Measurements from ENCODE around the gene IGSF3. TPM values are rescaled to one million over a fixed set of nuclear protein-coding genes. Genes with fewer than 3 reads are reported as not detected.
A peak's percentile ranks its signal among the peaks of the same experiment; 100 is the strongest.
"Not testable (repeated sequence)": the region's sequence is repeated elsewhere in the genome, so short reads cannot be mapped to it uniquely, and the experiment has no call there.

Gene IGSF3
- total RNA-seq, 1 donor from 2014 or later = 15.8 TPM

DNA sequence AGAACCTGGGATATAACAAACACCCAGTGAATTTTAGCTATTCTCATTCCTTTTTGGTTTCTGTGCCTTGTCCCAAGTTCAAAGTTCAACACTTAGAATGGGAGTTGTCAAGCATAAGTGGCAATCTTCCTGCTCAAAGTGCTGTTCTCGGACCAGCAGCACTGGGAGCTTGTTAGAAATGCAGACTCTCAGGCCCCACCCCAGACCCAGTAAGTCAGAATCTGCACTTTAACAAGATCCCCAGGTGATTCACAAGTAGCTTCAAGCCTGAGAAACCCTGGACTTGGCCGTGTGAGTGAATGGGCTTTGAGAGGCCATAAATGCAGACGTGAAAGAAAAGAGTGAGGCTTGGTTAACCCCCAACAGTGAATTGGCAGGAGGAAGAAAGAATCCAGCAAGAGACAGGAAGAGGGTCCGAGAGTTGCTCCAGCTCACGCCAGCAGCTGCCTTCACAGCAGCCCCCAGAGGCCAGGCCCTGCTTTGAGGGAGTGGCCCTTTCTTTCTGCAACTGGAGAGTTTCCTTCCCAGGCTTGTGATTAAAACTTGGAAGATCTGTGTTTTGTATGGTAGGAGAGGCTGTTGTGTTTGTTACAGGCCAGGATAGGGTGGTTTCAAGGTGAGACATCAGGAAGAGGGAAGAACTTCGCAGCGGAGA, 75.5 kb downstream of the IGSF3 start:
- DNase-seq (ENCODE audit: missing footprints); intact Hi-C loops (cut with DNase I); ATAC-seq: not testable (repeated sequence)

DNA sequence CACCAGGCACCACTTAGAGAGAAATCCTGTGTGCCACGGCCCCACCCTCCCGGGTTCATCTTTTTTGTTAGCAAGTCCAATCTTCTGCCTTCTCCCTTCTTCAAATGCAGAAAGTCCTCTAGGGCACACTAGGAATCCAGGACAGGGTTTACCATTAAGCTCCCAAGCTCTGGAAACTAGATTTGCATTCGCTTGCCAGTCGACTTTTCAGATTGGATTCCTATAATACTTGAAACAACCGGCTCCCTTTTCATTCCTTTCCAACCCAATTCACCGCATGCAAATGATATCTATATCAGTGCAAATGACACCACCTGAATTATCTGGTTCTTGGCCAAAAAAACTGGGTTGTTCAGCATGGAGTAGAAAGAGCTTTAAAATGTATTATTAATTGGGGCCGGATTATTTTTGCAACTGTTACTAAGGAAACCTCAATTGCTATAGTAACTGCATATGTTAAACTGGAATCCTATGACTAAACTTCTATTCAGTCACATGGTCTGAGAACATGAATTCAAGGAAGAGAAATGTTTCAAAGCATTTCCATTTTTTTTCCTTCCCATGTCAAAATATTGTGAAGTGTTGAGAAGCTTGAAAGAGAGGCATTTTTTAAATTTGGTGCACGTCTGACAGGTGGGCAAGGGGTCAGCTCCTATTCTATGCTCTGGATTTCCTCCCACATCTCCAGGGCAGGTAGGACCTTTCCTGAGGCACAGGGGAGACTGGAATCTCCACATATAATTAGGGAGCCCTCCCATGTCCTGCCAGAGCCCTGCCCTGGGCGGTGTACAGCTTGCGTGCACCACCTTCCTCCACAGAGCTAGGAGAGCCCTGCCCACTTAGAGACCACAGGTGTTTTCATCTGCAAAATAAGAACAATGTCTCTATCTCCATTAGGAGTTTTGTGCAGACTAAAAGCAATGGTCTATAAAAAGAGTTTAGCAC, 76.3 kb downstream of the IGSF3 start:
- intact Hi-C loops (cut with DNase I); ATAC-seq; DNase-seq (ENCODE audit: missing footprints): not testable (repeated sequence)

DNA sequence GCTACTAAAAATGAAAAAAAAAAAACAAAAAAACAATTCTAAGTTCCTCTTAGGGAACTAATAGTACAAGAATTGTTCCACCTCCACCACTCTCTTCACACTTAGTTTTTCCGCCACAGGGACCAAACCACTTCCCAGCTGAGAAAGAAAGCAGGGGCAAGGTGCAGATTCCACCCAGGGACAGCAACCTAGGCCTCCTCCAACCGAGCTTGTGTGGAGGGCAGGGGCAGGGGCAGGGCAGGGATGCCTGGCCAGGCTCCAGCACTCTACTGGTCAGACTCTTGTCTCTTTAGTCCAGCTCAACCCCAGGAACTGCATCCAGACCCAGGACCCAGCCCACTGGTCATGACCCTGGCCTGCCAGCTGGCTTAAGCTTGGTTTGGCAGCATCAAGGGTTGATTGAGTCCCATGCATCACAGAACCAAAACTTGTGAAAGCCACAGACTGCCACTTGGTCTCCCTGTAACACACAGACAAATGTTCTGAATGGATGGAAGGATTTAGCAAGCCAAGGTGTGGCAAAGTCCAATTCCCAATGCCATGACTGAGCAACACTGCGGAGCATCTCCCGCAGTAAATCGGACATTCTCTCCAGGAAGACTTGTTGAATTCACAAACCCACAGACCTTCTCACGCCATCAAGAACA, 77.1 kb downstream of the IGSF3 start:
- ATAC-seq; intact Hi-C loops (cut with DNase I); DNase-seq (ENCODE audit: missing footprints): not testable (repeated sequence)

- intact Hi-C loops (cut with DNase I); DNase-seq (ENCODE audit: missing footprints); ATAC-seq: not testable (repeated sequence)
Observed at GRCh38 chr1:116589101-116589735, 78.3 kb downstream of the IGSF3 start.

DNA sequence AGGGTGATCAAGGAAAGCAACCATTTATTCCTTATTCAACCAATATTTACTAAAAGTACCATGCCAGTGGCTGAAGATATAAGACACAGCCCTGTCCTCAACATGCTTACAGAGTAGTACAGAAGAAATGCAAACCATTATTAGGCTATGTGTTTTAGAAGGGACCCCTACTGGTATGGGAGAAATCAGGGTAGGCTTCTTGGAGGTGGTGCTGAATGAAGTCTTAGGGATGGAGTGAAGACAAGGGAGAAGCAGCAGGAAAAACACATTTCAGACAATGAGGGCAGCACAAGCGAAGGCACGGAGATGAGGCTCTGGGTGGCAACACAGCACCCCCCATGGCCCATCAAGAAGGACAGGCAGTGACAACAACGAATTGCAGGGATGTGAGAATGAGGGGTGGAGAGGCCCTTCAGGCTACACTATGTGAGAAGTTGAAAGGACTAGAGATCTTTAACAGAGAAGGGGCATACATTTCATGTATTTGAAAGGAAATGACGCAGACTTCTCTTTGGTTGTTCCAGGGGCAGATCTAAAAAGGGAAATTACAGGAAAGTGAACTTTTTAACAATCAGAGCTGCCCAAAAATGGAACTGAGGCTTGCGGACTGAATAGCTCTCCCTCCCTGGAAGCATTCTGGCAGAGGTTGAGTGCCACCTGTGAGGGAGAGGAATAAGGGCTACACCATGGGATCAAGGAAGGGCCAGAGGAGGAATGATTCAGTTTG, 79.9 kb downstream of the IGSF3 start:
- ATAC-seq (no peak), DNase-seq (ENCODE audit: missing footprints) (no peak)
- intact Hi-C loops (cut with DNase I) = no loop called here

GRCh38 chr1:116586741-116587143, 80.8 kb downstream of the IGSF3 start:
- DNase-seq (ENCODE audit: missing footprints) (no peak), ATAC-seq (no peak)
- intact Hi-C loops (cut with DNase I) = no loop called here

- ATAC-seq (no peak), DNase-seq (ENCODE audit: missing footprints) (no peak)
- intact Hi-C loops (cut with DNase I) = no loop called here
Observed at GRCh38 chr1:116585886-116586285, 81.6 kb downstream of the IGSF3 start.

GRCh38 chr1:116581323-116581885, 86.1 kb downstream of the IGSF3 start:
- DNase-seq (ENCODE audit: missing footprints) (no peak), ATAC-seq (no peak)
- intact Hi-C loops (cut with DNase I) = no loop called here

DNA sequence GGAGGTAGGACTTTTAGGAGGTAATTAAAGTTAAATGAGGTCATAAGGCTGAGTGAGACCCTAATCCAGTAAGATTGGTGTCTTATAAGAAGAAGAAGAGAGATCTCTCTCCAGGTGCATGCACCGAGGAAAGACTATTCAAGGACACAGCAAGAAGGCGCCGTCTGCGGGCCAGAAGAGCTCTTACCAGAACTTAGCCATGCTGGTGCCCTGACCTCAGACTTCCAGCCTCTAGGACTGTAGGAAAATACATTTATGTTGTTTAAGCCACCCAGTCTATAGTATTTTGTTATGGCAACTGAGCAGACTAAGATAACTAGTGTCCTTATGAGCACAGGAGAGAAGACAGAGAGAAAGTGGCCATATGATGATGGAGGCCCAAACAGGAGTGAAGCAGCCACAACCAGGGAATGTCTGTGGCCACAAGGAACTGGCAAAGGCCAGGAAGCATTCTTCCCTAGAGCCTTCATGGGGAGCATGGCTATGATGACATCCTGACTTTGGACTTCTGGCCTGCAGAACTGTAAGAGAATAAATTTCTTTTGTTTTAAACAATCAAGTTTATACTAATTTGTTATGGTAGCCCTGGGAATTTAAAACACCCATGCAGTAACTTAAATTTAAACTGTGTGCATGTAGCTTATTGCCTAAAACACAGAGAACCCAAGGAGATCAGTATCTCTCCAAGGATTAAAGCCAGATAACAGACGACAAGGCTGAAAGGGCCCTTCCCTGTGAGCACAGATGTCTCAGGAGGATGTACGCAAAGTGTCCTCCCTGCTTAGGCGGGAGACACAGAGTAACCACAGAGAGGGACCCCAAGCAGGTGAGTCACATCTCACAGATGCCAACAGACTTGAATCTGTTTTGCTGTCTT, 86.8 kb downstream of the IGSF3 start:
- no peak for ATAC-seq
- no peak for DNase-seq (ENCODE audit: missing footprints)
- intact Hi-C loops (cut with DNase I) = no loop called here

GRCh38 chr1:116579259-116579875, 88.2 kb downstream of the IGSF3 start:
- ATAC-seq (peak; percentile 51), DNase-seq (ENCODE audit: missing footprints) (no peak)
- intact Hi-C loops (cut with DNase I) = no loop called here

DNA sequence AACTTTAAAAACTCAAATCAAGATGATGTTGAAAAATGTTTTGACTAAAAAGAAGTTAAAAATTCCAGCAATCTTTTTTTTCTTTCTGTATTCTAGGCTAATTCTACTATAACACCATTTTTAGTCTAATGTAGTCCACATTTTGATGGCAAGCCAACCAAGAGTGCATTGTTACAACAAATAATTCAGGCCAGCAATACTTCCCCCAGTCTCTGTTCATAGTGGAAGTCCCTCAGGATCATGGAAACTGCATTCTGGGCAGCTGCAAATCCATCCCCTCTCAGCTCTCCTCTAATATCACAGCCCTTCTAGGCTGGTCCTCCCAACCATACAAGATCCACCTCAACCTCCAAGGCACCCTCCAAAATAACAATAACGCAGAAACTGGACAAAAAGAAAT, 89.0 kb downstream of the IGSF3 start:
- no peak for ATAC-seq
- no peak for DNase-seq (ENCODE audit: missing footprints)
- intact Hi-C loops (cut with DNase I) = no loop called here

GRCh38 chr1:116577759-116578314, 89.7 kb downstream of the IGSF3 start:
- ATAC-seq = no peak
- no peak for DNase-seq (ENCODE audit: missing footprints)
- intact Hi-C loops (cut with DNase I) = no loop called here

DNA sequence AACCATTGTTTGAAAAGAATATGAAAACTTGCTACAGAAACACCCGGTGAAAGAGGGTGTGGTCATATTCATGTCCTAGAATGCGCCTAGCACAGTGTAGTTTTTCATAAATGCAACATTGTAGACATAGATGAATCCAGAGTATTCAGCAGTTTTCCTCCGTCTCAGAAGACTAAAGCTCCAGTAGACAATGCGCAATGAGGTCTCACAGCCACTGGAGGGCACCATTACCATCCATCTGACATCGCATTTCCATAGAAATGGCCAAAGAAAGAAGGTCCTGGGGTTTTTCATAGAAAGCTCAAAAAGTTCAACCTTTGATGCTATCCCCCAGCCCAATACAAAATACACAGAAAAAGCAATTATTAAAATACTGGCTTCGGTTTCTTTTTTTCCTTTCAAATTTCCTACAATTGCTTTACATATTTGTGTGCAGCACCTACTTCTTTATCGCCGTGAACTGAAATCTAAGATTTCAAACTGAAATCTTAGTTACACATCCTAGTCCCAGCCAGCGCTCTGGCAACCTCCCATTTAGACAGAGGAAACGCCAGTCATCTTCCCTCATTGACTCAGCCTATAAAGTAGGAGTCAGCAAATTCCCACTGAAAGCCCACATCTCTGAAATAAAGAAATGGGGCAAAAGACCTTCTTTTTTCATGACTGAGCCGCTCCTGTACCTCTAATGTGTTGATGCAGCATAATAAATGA, 92.8 kb downstream of the IGSF3 start:
- ATAC-seq (no peak), DNase-seq (ENCODE audit: missing footprints) (peak; percentile 70)
- intact Hi-C loops (cut with DNase I) = loop anchor here (2.0 to 5.0 kb wide), 3 partner anchors 22 to 483 kb away; no protein-coding TSS in a partner anchor

DNA sequence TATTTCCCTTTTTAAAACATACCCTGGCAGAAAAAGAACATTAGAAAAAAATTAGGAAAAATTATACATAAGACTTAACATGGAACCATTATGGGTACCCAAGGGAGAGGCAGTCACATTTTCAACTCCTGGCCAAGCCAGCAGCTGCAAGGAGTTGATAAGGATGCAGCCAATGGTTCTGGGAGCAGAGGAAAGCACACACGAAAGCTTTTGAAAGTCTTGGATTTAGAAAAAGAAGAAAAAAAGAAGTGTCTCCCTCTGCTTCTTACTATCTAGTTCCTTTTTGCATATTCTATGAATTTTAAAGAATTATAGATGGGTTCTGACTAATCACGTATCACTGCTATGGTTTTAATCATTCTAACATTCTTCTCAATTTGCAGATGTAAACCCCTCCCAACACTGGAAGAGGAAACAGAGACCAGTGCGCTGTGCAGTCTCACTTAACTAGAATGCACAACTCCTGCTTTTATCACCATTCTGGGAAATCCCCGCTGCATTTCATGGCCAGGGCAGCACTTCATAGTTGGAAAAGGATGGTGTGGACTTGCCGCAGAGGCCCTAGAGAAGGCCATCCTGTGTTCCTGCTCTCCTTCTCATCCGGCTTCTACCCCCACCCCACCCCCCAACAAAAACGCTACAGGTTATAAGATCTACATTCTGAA, 94.0 kb downstream of the IGSF3 start:
- ATAC-seq (no peak), DNase-seq (ENCODE audit: missing footprints) (no peak)
- intact Hi-C loops (cut with DNase I) = loop anchor here (2.0 to 5.0 kb wide), 3 partner anchors 23 to 484 kb away; no protein-coding TSS in a partner anchor

DNA sequence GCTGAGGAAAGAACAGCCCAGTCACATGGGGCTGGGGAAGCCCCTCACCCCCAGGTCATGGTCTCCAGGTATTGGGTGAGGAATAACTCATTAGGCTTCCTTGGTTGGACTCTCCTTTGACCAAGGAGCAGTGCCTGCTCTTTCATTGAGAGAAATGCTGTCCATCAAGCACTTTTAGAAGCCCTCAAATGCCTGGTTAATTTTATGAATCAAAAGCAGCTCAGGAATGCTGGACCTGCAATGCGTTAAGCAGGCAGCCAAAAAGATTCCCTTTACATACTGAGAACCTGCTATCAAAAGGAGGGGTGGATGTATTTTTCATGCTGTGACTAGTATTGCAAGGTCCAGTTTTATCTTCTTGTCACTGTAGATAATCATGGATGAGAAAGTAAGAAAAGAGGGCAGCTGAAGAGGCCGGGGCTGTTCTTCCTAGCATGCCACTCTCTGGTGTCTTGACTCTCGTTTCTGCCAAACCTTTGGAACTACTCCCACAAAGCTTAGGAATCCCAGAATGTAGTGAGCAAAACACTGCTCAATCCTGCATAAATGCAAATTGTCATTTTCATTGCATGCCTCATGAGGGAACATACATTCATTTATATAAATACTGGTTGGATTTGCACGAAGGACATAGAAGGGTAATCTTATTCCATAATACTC, 94.6 kb downstream of the IGSF3 start:
- ATAC-seq (no peak), DNase-seq (ENCODE audit: missing footprints) (no peak)
- intact Hi-C loops (cut with DNase I) = loop anchor here (5.0 kb wide), 1 partner anchor 484 kb away; no protein-coding TSS in a partner anchor

All from Right ventricle myocardium inferior (tissue), 1 donor.